ENCODE data around the gene DPT. TPM values are rescaled to one million over a fixed set of nuclear protein-coding genes. Genes with fewer than 3 reads are reported as not detected.

Gene DPT
- total RNA-seq, 3 donors from 2014 or later = not detected

Other genes starting within 250 kb of the DPT start
- gene XCL2, start 185.2 kb downstream of the DPT start, total RNA-seq = 10 to 100 TPM; 14.0 to 79.9 (median 28.4) TPM
- gene XCL1, start 152.6 kb downstream of the DPT start, total RNA-seq = 10 to 100 TPM; 34.1 to 57.5 (median 43.8) TPM

Data from activated T-cell treated with anti-CD3 and anti-CD28 coated beads, Interleukin-2, amount 50 U/mL, for 4 hours (primary cell).